HG03045 (cell line): ENCODE measurements around the gene CCDC152.
"Not testable (repeated sequence)": the region's sequence is repeated elsewhere in the genome, so short reads cannot be mapped to it uniquely, and the experiment has no call there.

Source experiments
- ATAC-seq: cut with Tn5 transposase; IDR thresholded peaks from one replicate; pipeline ENCODE4 v1.9.1; 2021; ENCODE audit warnings: mild to moderate bottlenecking, moderate library complexity; ENCODE audit not compliant: unreplicated experiment

The CCDC152 gene

GRCh38 chr5:42811591-42812446 lies 55.2 kb downstream of the CCDC152 start, which contains the start of gene SELENOP:
Gene SELENOP, minus strand, starts transcription at chr5:42811892. Its CDS starts 3,539 bp downstream, at chr5:42808353.
- ATAC-seq: no peak

GRCh38 chr5:42812620-42813019 lies 56.0 kb downstream of the CCDC152 start:
- ATAC-seq: no peak

GRCh38 chr5:42813533-42813932 lies 56.9 kb downstream of the CCDC152 start:
- no peak for ATAC-seq

- not testable (repeated sequence) for ATAC-seq
These were observed 59.9 kb downstream of the CCDC152 start for GRCh38 chr5:42816546-42816945.

- ATAC-seq: no peak
These were observed 63.1 kb downstream of the CCDC152 start for GRCh38 chr5:42819745-42820144.

- no peak for ATAC-seq
These were observed 65.9 kb downstream of the CCDC152 start for GRCh38 chr5:42822548-42822947.

GRCh38 chr5:42824347-42824976 lies 67.8 kb downstream of the CCDC152 start:
- ATAC-seq: no peak

- ATAC-seq: no peak
These were observed 69.0 kb downstream of the CCDC152 start for GRCh38 chr5:42825422-42826148.

- no peak for ATAC-seq
These were observed 70.3 kb downstream of the CCDC152 start for GRCh38 chr5:42826757-42827515.

- no peak for ATAC-seq
These were observed 72.1 kb downstream of the CCDC152 start for GRCh38 chr5:42828671-42829070.

GRCh38 chr5:42830924-42831323 lies 74.3 kb downstream of the CCDC152 start:
- no peak for ATAC-seq

GRCh38 chr5:42832060-42832459 lies 75.4 kb downstream of the CCDC152 start:
- ATAC-seq: no peak

- ATAC-seq: no peak
These were observed 79.6 kb downstream of the CCDC152 start for GRCh38 chr5:42836070-42836769.

- ATAC-seq: no peak
These were observed 81.0 kb downstream of the CCDC152 start for GRCh38 chr5:42837601-42838000.

GRCh38 chr5:42839196-42839595 lies 82.6 kb downstream of the CCDC152 start:
- ATAC-seq: no peak

GRCh38 chr5:42840269-42840668 lies 83.7 kb downstream of the CCDC152 start:
- no peak for ATAC-seq

- no peak for ATAC-seq
These were observed 84.4 kb downstream of the CCDC152 start for GRCh38 chr5:42840842-42841567.

GRCh38 chr5:42842921-42843641 lies 86.5 kb downstream of the CCDC152 start:
- ATAC-seq: no peak
